OCI-LY3 (cell line): ENCODE results near the gene OSR1.

Experiments
- H2AFZ ChIP-seq: fragments of 200-600, 300-600 bp; shearing (Covaris generic); 2 replicates; pipeline ENCODE4 v1.6.0; 2014; ENCODE audit warnings: antibody characterized with exemption, low read depth, low read length
- H3K27ac ChIP-seq: fragments of 200-600, 300-600 bp; sonication (generic); 2 replicates; pipeline ENCODE4 v1.5.1; 2014; ENCODE audit warnings: mild to moderate bottlenecking, low read length, moderate library complexity, mixed read lengths
- H3K27me3 ChIP-seq: fragments of 200-600, 300-600 bp; sonication (generic); 2 replicates; pipeline ENCODE4 v1.6.1; 2014; ENCODE audit warnings: low read depth, low read length, mixed read lengths
- H3K36me3 ChIP-seq: fragments of 200-600, 300-600 bp; sonication (generic); replicated peaks from 2 replicates; pipeline ENCODE3; 2014; ENCODE audit warnings: low read depth, low read length, mixed read lengths
- H3K4me1 ChIP-seq: fragments of 300-600, 200-600 bp; sonication (generic); 2 replicates; pipeline ENCODE4 v1.6.1; 2014; ENCODE audit warnings: low read length, mixed read lengths
- H3K4me2 ChIP-seq: fragments of 200-600, 300-600 bp; sonication (generic); 2 replicates; pipeline ENCODE4 v1.6.1; 2014; ENCODE audit warnings: low read length, mixed read lengths
- H3K4me3 ChIP-seq: fragments of 300-600, 200-600 bp; sonication (generic); 2 replicates; pipeline ENCODE4 v1.5.1; 2014; ENCODE audit warnings: antibody characterized with exemption, mild to moderate bottlenecking, low read length, moderate library complexity
- H3K79me2 ChIP-seq: fragments of 300-600, 200-600 bp; shearing (Covaris generic); 2 replicates; pipeline ENCODE4 v1.6.1; 2014; ENCODE audit warnings: mild to moderate bottlenecking, low read length, mixed read lengths
- H3K9ac ChIP-seq: fragments of 300-600, 200-600 bp; shearing (Covaris generic); 2 replicates; pipeline ENCODE4 v1.6.0; 2014; ENCODE audit warnings: mild to moderate bottlenecking, low read length, moderate library complexity
- H3K9me3 ChIP-seq: fragments of 200-600, 300-600 bp; shearing (Covaris generic); 2 replicates; pipeline ENCODE4 v1.6.1; 2014; ENCODE audit warnings: low read length, mixed read lengths; ENCODE audit not compliant: insufficient read depth
- H4K20me1 ChIP-seq: fragments of 200-600, 300-600 bp; sonication (generic); 2 replicates; pipeline ENCODE4 v1.6.1; 2016; ENCODE audit warnings: low read length, mixed read lengths; ENCODE audit not compliant: insufficient read depth
- EZH2phosphoT487 ChIP-seq: fragments of 200-600 bp; shearing (Covaris generic); IDR thresholded peaks from 2 replicates; pipeline ENCODE4 v1.6.1; 2018; ENCODE audit warnings: antibody characterized with exemption, mixed run types, low read depth
- TF ChIP-seq, protein P1 (sequence below): fragments of 200-600, 300-600 bp; sonication (generic); IDR thresholded peaks from 2 replicates; pipeline ENCODE4 v1.5.1; 2014; ENCODE audit warnings: antibody characterized with exemption, low read length, low read depth

Gene OSR1

DNA sequence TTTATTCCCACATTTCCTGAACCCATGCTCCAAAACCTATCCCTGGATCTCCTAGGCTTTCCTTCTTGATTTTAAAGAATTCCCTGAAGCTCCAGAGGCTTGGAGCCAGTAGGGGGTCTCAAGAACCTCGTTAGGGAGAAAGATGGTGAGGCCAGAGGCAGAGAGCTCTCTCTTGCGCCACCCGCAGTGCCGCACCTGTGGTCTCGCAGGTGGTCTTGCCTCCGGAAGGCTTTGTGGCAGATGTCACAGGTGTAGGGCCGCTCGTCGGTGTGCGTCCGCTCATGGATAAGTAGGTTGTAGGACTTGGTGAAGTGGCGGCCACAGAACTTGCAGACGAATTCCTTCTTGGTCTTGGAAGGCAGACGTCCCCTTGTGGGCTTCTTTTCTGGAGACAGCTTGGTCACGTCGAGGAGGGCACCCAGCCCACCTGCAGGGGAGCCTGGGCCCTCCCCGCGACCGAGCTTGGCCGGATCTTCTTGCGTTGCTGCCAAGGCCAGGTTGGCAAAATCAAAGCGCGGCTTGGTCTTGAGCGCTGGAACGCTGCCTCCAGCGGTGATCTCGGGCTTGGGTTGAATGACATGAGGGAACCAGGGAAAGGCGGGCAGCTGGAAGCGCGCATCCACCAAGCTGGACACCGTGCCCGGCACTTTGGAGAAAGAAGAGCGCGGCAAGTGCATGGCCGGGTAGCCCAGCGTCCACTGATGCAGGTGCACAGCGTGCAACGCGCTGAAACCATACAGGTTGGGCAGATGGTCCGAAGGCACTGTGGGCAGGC is 5.3 kb downstream of the OSR1 start:
- Histone ChIP-seq H2AFZ (no peak overlapping the region), H3K4me2 (no peak overlapping the region), H3K79me2 (no peaks in the 10 kb centered on the region), H3K4me3 (no peak overlapping the region), H3K9me3 (no peaks in the 10 kb centered on the region), H3K27me3 (no peaks in the 10 kb centered on the region), H3K4me1 (peaks cover 4% of the 10 kb centered on the region), H4K20me1 (no peaks in the 10 kb centered on the region), H3K9ac (no peak overlapping the region), H3K36me3 (no peaks in the 10 kb centered on the region), H3K27ac (no peak overlapping the region)
- no peak for TF ChIP-seq EZH2phosphoT487
- TF ChIP-seq, protein P1, sequence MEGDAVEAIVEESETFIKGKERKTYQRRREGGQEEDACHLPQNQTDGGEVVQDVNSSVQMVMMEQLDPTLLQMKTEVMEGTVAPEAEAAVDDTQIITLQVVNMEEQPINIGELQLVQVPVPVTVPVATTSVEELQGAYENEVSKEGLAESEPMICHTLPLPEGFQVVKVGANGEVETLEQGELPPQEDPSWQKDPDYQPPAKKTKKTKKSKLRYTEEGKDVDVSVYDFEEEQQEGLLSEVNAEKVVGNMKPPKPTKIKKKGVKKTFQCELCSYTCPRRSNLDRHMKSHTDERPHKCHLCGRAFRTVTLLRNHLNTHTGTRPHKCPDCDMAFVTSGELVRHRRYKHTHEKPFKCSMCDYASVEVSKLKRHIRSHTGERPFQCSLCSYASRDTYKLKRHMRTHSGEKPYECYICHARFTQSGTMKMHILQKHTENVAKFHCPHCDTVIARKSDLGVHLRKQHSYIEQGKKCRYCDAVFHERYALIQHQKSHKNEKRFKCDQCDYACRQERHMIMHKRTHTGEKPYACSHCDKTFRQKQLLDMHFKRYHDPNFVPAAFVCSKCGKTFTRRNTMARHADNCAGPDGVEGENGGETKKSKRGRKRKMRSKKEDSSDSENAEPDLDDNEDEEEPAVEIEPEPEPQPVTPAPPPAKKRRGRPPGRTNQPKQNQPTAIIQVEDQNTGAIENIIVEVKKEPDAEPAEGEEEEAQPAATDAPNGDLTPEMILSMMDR: no peak

DNA sequence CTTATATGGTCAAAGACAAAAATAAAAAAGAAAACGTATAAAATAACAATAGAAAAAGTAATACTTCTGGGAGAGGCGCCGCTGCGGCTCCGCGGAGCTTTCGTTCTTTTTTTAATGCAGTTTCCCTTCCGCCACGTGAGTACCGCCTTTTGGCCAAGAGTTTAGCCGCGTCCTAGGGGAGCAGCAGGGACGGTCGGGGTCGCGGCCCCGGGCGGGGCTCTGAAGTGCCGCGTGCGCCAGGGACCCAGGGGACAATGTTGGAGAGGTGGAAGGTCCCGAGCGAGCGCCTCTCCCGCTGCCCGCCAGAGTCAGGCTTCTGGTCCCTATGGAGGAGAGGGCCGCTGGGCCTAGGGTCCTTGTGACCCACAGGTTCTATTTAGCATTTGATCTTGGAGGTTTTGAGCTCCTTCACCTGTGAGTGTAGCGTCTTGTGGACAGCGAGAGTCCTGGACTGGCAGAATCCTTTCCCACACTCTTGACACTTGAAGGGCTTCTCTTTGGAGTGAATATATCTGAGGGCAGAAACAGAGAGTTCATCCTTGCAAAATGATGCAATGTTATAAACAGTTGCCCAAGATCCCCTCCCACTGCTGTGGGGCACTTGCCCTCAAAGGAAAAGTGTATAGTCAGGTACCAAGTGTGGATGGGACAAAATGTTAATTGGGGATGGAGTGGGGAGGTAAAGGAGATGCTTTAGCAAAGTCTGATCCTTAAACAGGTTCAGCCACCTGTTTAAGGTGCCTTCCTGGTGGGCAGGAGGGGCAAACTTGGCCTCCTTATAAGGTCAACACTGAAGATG is 6.3 kb downstream of the OSR1 start:
- Histone ChIP-seq H4K20me1 (no peaks in the 10 kb centered on the region), H3K9ac (no peak overlapping the region), H3K9me3 (no peaks in the 10 kb centered on the region), H3K79me2 (peaks cover 7% of the 10 kb centered on the region), H2AFZ (no peak overlapping the region), H3K27me3 (no peaks in the 10 kb centered on the region), H3K36me3 (no peaks in the 10 kb centered on the region), H3K27ac (no peak overlapping the region), H3K4me3 (no peak overlapping the region), H3K4me2 (no peak overlapping the region), H3K4me1 (peaks cover 5% of the 10 kb centered on the region)
- TF ChIP-seq EZH2phosphoT487: no peak
- TF ChIP-seq, protein P1: no peak

DNA sequence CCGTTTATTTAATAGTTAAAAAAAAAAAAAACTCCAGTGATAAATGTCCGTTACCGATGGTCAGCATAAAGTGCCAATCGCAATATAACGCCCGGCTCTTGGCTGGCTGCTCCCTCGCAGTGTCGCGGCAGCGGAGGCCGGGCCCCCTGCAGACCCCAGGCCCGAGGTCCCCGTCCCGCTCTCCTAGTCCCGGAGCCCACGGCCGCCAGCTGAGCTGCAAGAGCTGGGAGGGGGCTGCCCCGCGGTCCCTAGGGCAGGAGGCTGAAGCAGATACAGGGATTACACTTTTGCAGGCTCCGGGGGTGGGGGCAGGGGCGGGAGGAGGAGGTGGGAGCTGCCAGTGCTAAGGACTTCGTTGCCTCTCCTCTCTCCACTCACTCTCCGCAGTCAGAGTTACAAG is 6.9 kb downstream of the OSR1 start:
- Histone ChIP-seq H3K27me3 (no peaks in the 10 kb centered on the region), H3K9me3 (no peaks in the 10 kb centered on the region), H4K20me1 (no peaks in the 10 kb centered on the region), H2AFZ (no peak overlapping the region), H3K4me1 (peaks cover 9% of the 10 kb centered on the region), H3K79me2 (peaks cover 13% of the 10 kb centered on the region), H3K27ac (no peak overlapping the region), H3K4me2 (no peak overlapping the region), H3K4me3 (no peak overlapping the region), H3K9ac (no peak overlapping the region), H3K36me3 (no peaks in the 10 kb centered on the region)
- TF ChIP-seq, protein P1: no peak
- no peak for TF ChIP-seq EZH2phosphoT487

GRCh38 chr2:19350678-19351401 is 7.6 kb downstream of the OSR1 start:
- Histone ChIP-seq H2AFZ (no peak overlapping the region), H3K27me3 (no peaks in the 10 kb centered on the region), H3K9ac (no peak overlapping the region), H3K4me3 (no peak overlapping the region), H3K9me3 (no peaks in the 10 kb centered on the region), H3K4me1 (peaks cover 9% of the 10 kb centered on the region), H3K4me2 (no peak overlapping the region), H4K20me1 (no peaks in the 10 kb centered on the region), H3K27ac (no peak overlapping the region), H3K79me2 (peaks cover 15% of the 10 kb centered on the region), H3K36me3 (no peaks in the 10 kb centered on the region)
- TF ChIP-seq EZH2phosphoT487: no peak
- TF ChIP-seq, protein P1: no peak
